Gastrocnemius medialis (tissue), 4 donors: ENCODE measurements around the gene SLC66A1.

Experiments
- CTCF ChIP-seq, 5 experiments: fragments of 450-650 bp in 3 of 5; fragments of 200-600 bp in 2 of 5; sonication (generic) in 2 of 5; IDR thresholded peaks in 4 of 5; conservative IDR thresholded peaks in 1 of 5; 1 replicate in 4 of 5; 2 replicates in 1 of 5; pipeline ENCODE4 v1.5.1; 2016 to 2019; ENCODE audit warnings: antibody characterized with exemption in 5 of 5, mild to moderate bottlenecking in 3 of 5, moderate library complexity in 3 of 5
- POLR2A ChIP-seq, 2 donors: fragments of 450-650 bp; IDR thresholded peaks; one replicate each; pipeline ENCODE4 v1.6.1; 2017; ENCODE audit warnings: antibody characterized with exemption in 2 of 2, mild to moderate bottlenecking in 2 of 2, moderate library complexity in 2 of 2

- TF ChIP-seq CTCF (IDR thresholded peaks at IDR 0.05 in 4 of 5, conservative IDR thresholded peaks at IDR 0.05 in 1 of 5): no peak
- no peak for TF ChIP-seq POLR2A (IDR thresholded peaks at IDR 0.05)
These were observed 38.4 kb downstream of the SLC66A1 start for GRCh38 chr1:19350566-19350965.
